Measurements from ENCODE around the gene ITK.

ITK gene

GRCh38 chr5:157160001-157160400 lies 20.6 kb upstream of the ITK start:
- Histone ChIP-seq H2AFZ (ENCODE audit: low read depth, low read length) (no peak overlapping the region), H3K27me3 (ENCODE audit: insufficient read depth, low read length) (peaks cover 3% of the 10 kb centered on the region), H3K36me3 (ENCODE audit: insufficient read depth, low read length) (no peaks in the 10 kb centered on the region), H3K4me1 (ENCODE audit: insufficient read depth, low read length) (no peaks in the 10 kb centered on the region), H3K9me3 (ENCODE audit: low read length) (no peaks in the 10 kb centered on the region), H3K4me3 (ENCODE audit: low read length) (no peak overlapping the region)

GRCh38 chr5:157161996-157162395 lies 18.6 kb upstream of the ITK start:
- Histone ChIP-seq H3K27me3 (ENCODE audit: insufficient read depth, low read length) (peaks cover 3% of the 10 kb centered on the region), H3K36me3 (ENCODE audit: insufficient read depth, low read length) (no peaks in the 10 kb centered on the region), H3K9me3 (ENCODE audit: low read length) (no peaks in the 10 kb centered on the region), H2AFZ (ENCODE audit: low read depth, low read length) (no peak overlapping the region), H3K4me3 (ENCODE audit: low read length) (no peak overlapping the region), H3K4me1 (ENCODE audit: insufficient read depth, low read length) (no peaks in the 10 kb centered on the region)

GRCh38 chr5:157162919-157163510 lies 17.6 kb upstream of the ITK start:
- no peaks in the 10 kb centered on the region for H3K9me3 ChIP-seq (ENCODE audit: low read length)
- no peaks in the 10 kb centered on the region for H3K4me1 ChIP-seq (ENCODE audit: insufficient read depth, low read length)
- peaks cover 3% of the 10 kb centered on the region for H3K27me3 ChIP-seq (ENCODE audit: insufficient read depth, low read length)
- H2AFZ ChIP-seq (ENCODE audit: low read depth, low read length), result no peak overlapping the region
- no peaks in the 10 kb centered on the region for H3K36me3 ChIP-seq (ENCODE audit: insufficient read depth, low read length)
- no peak overlapping the region for H3K4me3 ChIP-seq (ENCODE audit: low read length)

- no peaks in the 10 kb centered on the region for H3K9me3 ChIP-seq (ENCODE audit: low read length)
- H2AFZ ChIP-seq (ENCODE audit: low read depth, low read length), result no peak overlapping the region
- H3K4me3 ChIP-seq (ENCODE audit: low read length), result no peak overlapping the region
- no peaks in the 10 kb centered on the region for H3K4me1 ChIP-seq (ENCODE audit: insufficient read depth, low read length)
- no peaks in the 10 kb centered on the region for H3K36me3 ChIP-seq (ENCODE audit: insufficient read depth, low read length)
- peaks cover 3% of the 10 kb centered on the region for H3K27me3 ChIP-seq (ENCODE audit: insufficient read depth, low read length)
These were observed 16.1 kb upstream of the ITK start for GRCh38 chr5:157164521-157164920.

- H3K4me3 ChIP-seq (ENCODE audit: low read length), result no peak overlapping the region
- no peaks in the 10 kb centered on the region for H3K36me3 ChIP-seq (ENCODE audit: insufficient read depth, low read length)
- H2AFZ ChIP-seq (ENCODE audit: low read depth, low read length), result no peak overlapping the region
These were observed 15.4 kb upstream of the ITK start for GRCh38 chr5:157165261-157165660.

DNA sequence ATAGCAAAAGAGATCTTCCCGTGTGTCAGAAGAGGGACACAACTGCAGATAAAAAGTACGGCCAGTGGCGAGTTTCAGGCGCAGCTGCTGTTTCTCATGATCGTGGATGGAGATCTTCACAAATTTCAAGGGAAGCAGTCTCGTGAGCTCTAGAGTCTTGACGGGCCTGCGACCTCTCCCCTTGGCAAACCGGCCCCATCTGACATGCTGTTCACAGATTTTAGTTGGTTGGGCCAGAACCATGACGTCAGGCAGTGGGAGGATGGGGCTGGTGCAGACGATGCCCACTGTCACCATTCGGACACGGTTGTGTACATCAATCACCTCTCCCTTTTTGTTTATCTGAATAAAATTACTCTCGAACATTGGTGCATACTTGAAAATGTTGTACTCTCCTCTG lies 15.0 kb upstream of the ITK start:
- Histone ChIP-seq H3K4me1 (ENCODE audit: insufficient read depth, low read length) (no peaks in the 10 kb centered on the region), H3K36me3 (ENCODE audit: insufficient read depth, low read length) (no peaks in the 10 kb centered on the region), H3K27me3 (ENCODE audit: insufficient read depth, low read length) (no peaks in the 10 kb centered on the region), H3K4me3 (ENCODE audit: low read length) (no peak overlapping the region), H2AFZ (ENCODE audit: low read depth, low read length) (no peak overlapping the region), H3K9me3 (ENCODE audit: low read length) (no peaks in the 10 kb centered on the region)

More at GRCh38 chr5:157165261-157165660, 15.4 kb upstream of the ITK start:
- Histone ChIP-seq H3K9me3 (ENCODE audit: low read length) (no peaks in the 10 kb centered on the region), H3K4me1 (ENCODE audit: insufficient read depth, low read length) (no peaks in the 10 kb centered on the region), H3K27me3 (ENCODE audit: insufficient read depth, low read length) (no peaks in the 10 kb centered on the region)

- no peak within 1 kb of the TSS for H3K4me3 ChIP-seq (ENCODE audit: low read length)
- H3K36me3 ChIP-seq (ENCODE audit: insufficient read depth, low read length), result no peaks in the 10 kb centered on the region
- no peaks in the 10 kb centered on the region for H3K9me3 ChIP-seq (ENCODE audit: low read length)
- H3K27me3 ChIP-seq (ENCODE audit: insufficient read depth, low read length), result no peaks in the 10 kb centered on the region
- H3K4me1 ChIP-seq (ENCODE audit: insufficient read depth, low read length), result no peaks in the 10 kb centered on the region
- no peak within 1 kb of the TSS for H2AFZ ChIP-seq (ENCODE audit: low read depth, low read length)
These were observed 14.1 kb upstream of the ITK start, which contains the start of gene GARIN3 for GRCh38 chr5:157166214-157167213. Gene GARIN3 (minus strand): TSS chr5:157166264. CDS start chr5:157166168, 96 bp downstream.

DNA sequence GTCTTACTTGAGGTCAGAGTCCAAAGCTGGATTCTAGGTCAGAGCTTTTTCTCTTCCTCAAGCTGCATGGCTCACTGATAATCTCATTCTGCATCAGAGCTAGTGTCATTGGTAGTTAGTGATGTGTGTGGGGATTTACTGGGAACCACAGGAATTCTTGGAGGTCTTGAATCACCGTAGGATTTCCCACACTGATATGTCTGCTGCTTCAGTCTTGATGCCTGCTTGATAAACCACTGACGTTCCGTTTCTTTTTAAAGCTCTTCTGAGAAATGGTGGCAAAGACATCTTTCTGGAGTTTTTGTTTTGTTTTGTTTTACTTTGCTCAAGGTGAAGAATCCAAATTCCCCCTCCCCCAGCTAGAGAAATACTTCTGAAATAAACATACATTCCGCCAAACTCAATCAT lies 13.4 kb upstream of the ITK start:
- Histone ChIP-seq H3K36me3 (ENCODE audit: insufficient read depth, low read length) (no peaks in the 10 kb centered on the region), H3K27me3 (ENCODE audit: insufficient read depth, low read length) (no peaks in the 10 kb centered on the region), H3K9me3 (ENCODE audit: low read length) (no peaks in the 10 kb centered on the region), H2AFZ (ENCODE audit: low read depth, low read length) (no peak overlapping the region), H3K4me1 (ENCODE audit: insufficient read depth, low read length) (no peaks in the 10 kb centered on the region), H3K4me3 (ENCODE audit: low read length) (no peak overlapping the region)

- Histone ChIP-seq H2AFZ (ENCODE audit: low read depth, low read length) (no peak overlapping the region), H3K9me3 (ENCODE audit: low read length) (no peaks in the 10 kb centered on the region), H3K4me3 (ENCODE audit: low read length) (no peak overlapping the region), H3K36me3 (ENCODE audit: insufficient read depth, low read length) (no peaks in the 10 kb centered on the region), H3K4me1 (ENCODE audit: insufficient read depth, low read length) (no peaks in the 10 kb centered on the region), H3K27me3 (ENCODE audit: insufficient read depth, low read length) (no peaks in the 10 kb centered on the region)
These were observed 12.4 kb upstream of the ITK start for GRCh38 chr5:157168286-157168685.

DNA sequence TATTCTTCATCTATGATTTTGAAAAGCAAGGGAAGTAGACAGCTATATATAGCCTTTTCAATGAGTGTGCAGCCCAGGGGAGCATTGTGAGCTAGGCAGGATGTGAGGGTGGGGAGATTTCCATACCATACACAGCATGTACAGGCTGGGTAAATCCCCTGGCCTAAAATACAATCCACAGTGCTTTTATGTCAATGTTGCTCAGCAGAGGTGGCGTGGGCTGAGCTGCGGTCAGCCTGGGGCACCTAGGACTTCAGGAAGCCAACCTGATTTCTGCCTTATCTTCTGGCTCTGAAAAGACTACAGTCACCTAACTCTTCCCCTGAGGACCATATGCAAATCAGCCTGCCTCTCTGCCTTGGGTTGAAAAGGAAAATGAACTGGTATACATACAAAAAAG lies 8.2 kb upstream of the ITK start:
- Histone ChIP-seq H3K9me3 (ENCODE audit: low read length) (no peaks in the 10 kb centered on the region), H3K4me3 (ENCODE audit: low read length) (no peak overlapping the region), H3K36me3 (ENCODE audit: insufficient read depth, low read length) (no peaks in the 10 kb centered on the region), H3K27me3 (ENCODE audit: insufficient read depth, low read length) (no peaks in the 10 kb centered on the region), H3K4me1 (ENCODE audit: insufficient read depth, low read length) (no peaks in the 10 kb centered on the region), H2AFZ (ENCODE audit: low read depth, low read length) (no peak overlapping the region)

GRCh38 chr5:157175071-157175612 lies 5.5 kb upstream of the ITK start:
- Histone ChIP-seq H2AFZ (ENCODE audit: low read depth, low read length) (no peak overlapping the region), H3K27me3 (ENCODE audit: insufficient read depth, low read length) (no peaks in the 10 kb centered on the region), H3K9me3 (ENCODE audit: low read length) (no peaks in the 10 kb centered on the region), H3K4me3 (ENCODE audit: low read length) (no peak overlapping the region), H3K36me3 (ENCODE audit: insufficient read depth, low read length) (no peaks in the 10 kb centered on the region), H3K4me1 (ENCODE audit: insufficient read depth, low read length) (no peaks in the 10 kb centered on the region)

DNA sequence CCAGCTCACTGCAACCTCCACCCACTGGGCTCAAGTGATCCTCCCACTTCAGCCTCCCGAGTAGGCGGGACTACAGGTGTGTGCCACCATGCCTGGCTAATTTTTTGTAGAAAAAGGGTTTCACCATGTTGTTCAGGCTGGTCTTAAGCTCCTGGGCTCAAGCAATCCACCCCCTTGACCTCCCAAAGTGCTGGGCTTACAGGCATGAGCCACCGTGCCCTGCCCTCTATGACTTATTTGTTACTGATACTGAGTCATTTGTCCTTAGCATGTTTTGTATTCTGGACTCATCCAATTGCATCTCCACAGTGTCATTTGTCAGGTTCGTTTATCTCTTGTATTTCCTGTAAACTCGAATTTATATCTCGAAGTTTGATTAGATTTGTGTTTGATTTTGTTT lies 2.7 kb upstream of the ITK start:
- Histone ChIP-seq H3K27me3 (ENCODE audit: insufficient read depth, low read length) (no peaks in the 10 kb centered on the region), H3K36me3 (ENCODE audit: insufficient read depth, low read length) (no peaks in the 10 kb centered on the region), H3K4me3 (ENCODE audit: low read length) (no peak overlapping the region), H3K4me1 (ENCODE audit: insufficient read depth, low read length) (no peaks in the 10 kb centered on the region), H2AFZ (ENCODE audit: low read depth, low read length) (no peak overlapping the region), H3K9me3 (ENCODE audit: low read length) (no peaks in the 10 kb centered on the region)

DNA sequence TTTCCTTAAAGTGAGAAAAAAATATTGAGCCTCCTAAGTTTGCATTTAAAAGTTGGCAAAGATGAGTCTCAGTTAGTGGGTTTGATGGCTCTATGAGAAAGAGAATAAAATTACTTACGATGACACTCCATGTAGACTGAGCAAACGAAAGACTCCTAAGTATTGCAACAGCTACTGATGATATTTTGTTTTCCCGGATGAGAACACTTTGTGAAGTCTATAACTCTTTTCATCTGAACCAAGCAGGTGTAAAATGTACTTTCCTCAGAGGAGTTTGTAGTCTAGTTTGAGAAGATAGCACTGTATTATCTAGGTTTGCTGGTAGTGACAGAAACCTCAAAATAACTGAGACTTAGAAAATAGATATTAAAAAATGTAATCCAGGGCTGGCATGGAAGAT lies 1.7 kb upstream of the ITK start:
- H3K4me3 ChIP-seq (ENCODE audit: low read length), result no peak overlapping the region
- no peaks in the 10 kb centered on the region for H3K27me3 ChIP-seq (ENCODE audit: insufficient read depth, low read length)
- no peak overlapping the region for H2AFZ ChIP-seq (ENCODE audit: low read depth, low read length)
- H3K36me3 ChIP-seq (ENCODE audit: insufficient read depth, low read length), result no peaks in the 10 kb centered on the region
- no peaks in the 10 kb centered on the region for H3K4me1 ChIP-seq (ENCODE audit: insufficient read depth, low read length)
- H3K9me3 ChIP-seq (ENCODE audit: low read length), result no peaks in the 10 kb centered on the region

All from neuron (in vitro differentiated cells).